HG03354 (cell line): ENCODE data around the gene SYT9.

ENCODE experiments used
- ATAC-seq: cut with Tn5 transposase; IDR thresholded peaks from one replicate; pipeline ENCODE4 v1.9.1; 2021; ENCODE audit warnings: mild to moderate bottlenecking; ENCODE audit not compliant: unreplicated experiment, poor library complexity, severe bottlenecking

The SYT9 gene, protein sequence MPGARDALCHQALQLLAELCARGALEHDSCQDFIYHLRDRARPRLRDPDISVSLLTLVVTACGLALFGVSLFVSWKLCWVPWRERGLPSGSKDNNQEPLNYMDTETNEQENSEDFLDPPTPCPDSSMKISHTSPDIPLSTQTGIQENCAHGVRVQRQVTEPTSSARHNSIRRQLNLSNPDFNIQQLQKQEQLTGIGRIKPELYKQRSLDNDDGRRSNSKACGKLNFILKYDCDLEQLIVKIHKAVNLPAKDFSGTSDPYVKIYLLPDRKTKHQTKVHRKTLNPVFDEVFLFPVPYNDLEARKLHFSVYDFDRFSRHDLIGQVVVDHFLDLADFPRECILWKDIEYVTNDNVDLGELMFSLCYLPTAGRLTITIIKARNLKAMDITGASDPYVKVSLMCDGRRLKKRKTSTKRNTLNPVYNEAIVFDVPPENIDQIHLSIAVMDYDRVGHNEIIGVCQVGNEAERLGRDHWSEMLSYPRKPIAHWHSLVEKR

DNA sequence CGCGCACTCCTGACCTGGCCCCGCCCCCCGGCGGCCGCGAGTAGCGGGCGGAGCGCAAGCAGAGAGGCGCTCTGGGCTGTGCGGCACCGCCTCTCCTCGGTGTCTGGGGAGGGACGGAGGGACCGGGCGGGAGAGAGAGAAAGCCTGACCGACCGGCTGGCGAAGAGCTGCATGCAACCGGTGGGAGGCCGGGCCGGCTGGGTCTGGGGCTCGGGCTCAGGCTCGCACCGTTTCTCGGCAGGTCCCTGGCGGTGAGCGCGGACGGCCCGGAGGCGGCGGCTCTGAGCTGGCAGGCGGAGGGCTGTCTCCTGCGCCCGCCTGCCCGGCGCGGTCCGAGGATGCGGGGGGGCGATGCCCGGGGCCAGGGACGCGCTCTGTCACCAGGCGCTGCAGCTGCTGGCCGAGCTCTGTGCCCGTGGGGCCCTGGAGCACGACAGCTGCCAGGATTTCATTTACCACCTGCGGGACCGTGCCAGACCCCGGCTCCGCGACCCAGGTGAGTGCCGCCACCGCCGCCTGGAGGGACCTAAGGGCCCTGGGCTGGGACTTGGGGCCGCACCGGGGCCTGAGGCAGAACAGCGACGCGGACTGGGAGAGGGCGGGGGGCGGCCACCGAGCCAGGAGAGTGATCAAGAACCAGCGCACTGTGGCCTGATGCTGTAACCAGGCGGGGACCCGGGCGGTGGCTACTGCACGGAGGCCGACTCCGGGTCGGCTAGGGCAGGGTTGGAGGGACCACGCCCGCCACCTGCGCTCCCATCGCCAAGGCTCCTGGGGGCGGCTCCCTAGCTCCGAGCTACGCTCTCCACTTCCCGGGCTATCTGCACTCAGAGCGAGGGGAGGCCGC is at the start of gene SYT9:
SYT9 (plus strand) TSS at position 69 of the 847 bp plus-strand sequence; CDS start at position 352, 283 bp downstream.
- ATAC-seq: peak; percentile 81

DNA sequence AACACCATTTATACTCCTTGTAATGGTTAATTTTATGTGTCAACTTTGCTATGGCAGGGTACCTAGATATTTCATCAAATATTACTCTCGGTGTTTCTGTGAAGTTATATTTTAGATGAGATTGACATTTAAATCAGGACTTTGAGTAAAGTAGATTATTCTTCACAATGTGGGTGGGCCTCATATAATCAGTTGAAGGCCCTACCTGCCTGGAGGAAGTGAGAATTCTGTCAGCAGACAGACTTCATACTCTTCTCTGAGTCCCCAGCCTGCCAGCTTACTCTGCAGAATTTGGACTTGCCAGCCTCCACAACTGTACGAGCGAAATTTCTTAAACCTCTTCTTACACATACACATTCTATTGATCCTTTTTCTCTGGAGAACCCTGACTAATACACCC is 49.3 kb upstream of the SYT9 start:
- ATAC-seq: no peak

DNA sequence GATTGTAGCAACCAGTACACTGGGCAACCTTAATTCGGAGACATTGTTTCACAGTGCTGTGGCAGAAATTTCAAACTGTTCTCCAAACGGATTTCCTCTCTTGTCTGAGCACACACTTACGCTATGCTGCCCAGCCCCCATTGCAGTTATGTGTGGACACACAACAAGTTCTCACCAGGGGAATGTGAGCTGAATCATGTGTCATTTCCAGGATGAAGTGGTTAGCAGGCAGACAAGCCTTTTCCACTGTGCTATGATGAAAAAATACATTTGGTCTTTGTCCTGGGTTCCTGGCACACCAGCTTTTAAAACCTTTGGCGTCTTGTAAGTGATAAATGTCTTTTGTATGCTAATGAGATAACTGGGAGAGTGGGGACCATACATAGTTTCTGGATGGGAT is 46.9 kb upstream of the SYT9 start:
- no peak for ATAC-seq

DNA sequence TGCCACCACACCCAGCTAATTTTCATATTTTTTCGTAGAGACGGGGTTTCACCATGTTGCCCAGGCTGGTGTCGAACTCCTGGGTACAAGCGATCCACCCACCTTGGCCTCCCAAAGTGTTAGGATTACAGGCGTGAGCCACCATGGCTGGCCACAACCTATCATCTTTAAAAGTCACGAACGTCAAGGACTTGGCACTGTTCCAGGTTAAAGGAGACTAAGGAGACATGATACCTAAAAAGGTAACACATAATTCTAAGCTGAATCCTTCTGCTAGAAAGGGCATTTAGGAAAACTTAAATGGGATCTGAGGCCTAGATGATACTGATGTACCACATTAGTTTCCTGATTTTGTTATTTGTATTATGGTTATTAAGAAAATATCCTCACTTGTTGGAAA is 43.3 kb upstream of the SYT9 start:
- ATAC-seq: no peak

DNA sequence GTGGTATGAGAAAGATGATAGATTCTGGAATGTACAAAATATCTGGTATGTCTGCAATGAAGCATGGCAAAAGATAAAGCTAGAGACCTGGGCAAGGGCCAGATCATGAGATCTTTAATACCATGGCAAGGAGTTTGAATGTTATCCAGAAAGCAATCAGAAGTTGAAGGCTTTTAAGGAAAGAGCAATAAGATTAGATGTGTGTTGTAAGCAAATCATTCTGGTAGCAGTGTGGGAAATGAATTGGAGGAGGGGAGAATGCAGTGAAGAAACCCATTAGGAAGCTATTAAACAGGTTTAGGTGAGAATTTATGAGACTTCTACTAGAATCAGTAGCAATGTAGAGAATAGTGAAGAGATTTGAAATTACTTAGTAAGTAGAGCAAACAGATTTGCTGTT is 32.2 kb upstream of the SYT9 start:
- no peak for ATAC-seq

DNA sequence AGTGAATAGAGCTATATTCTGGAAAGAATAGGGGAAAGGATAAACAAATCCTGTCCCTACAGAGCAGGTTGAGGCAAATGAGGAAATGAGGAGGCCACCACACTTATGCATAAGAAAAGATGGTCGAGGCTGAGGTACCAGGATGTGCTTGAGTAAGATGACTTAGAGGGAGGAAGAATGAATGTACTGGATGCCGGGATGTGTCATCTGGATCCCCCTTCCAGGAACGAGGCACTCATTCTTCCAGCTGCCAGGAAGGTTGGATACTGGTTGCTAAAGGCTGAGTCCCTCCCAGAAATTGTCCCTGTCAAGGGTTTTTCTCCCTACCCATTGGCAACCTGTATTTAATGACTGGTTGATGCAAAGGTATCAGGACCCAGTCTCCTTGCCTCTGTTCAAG is 31.1 kb upstream of the SYT9 start:
- ATAC-seq: no peak

DNA sequence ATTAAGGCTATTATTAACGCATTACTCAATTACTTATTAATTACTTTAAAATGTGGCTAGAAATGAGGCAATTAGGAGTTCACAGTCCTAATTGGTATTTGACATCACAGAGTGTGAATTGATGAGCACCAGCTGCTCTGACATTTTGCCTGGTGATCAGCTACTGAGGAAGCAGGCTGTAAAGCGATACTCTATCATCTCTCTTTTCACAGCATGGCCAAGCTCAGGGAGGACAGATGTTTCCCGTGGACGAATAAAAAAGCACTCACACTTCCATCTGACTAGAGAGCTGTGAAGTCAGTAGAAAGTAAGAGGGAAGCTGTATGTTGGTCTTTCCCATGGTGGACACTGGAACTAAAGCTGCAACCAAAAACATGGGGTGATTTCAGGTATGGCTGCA is 29.1 kb upstream of the SYT9 start:
- no peak for ATAC-seq

DNA sequence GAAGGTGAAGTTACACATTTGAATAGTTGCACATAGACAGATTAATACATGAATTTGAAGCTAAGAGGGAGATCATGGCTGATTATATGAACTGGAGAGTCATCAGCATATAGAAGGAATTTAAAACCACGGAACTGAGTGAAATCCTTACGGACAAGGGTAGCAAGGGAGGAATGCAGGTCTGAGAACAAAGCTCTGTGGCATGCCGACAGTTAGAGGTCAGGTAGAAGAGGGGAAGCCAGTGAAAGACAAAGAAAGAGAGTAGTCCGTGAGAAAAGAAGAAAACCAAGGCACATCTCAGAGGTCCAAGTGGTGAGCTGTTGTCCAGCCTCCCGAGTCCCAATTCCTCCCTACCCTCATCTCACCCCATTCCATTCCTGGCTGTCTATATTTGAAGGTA is 11.8 kb upstream of the SYT9 start:
- ATAC-seq: no peak

DNA sequence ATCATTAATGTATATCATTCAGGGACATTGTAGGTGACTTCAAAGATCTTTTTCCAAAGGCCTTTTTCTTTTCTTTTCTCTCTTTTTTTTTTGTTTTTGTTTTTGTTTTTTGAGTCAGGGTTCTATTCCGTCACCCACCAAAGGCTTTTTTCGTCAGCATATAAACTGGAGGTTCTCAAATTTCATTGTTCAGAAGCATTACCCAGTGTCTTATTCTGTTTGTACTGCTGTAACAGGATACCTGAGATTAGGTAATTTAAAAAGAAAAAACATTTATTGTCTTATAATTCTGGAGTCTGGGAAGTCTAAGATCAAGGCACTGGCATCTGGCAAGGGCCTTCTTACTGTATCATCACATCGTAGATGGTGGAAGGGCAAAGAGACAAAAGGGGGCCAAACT is 6.4 kb upstream of the SYT9 start:
- ATAC-seq: no peak

DNA sequence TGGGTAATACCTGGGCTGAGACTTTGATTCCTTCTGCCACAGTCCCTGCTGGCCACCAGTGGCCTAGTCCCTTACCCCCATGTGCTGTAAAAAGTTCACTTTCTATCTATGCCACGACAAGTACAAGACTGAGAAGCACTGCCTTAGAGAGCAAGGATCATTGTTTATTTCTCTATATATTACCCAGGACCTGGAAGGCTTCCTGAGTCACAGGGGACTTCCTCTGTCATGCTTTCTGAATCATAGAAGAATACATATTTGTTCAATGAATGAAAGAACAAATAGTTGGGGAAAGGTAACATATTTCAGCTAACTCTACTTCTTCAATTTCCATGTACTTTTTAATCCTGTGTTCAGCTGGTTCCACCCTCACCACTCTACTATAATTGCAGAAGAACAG is 5.5 kb upstream of the SYT9 start:
- ATAC-seq: no peak

DNA sequence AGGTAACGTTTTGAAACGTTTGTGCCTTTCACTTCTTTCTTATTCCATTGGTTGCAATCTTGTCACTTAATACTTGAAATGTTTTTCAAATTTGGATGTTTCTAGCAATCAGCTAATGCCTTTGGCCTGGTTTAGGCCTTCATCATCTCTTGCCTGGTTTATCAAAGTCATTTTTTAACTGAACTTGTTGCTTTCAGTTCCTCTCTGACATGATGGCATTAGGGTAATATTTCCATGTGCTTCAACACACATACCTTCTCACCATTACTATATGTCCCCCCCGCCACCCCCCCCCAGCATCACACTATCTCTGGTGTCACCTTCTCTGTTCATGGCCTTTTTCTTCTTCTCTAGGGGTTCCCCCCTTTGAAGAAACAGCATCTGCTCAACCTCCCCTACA is 1.5 kb upstream of the SYT9 start:
- ATAC-seq: no peak

DNA sequence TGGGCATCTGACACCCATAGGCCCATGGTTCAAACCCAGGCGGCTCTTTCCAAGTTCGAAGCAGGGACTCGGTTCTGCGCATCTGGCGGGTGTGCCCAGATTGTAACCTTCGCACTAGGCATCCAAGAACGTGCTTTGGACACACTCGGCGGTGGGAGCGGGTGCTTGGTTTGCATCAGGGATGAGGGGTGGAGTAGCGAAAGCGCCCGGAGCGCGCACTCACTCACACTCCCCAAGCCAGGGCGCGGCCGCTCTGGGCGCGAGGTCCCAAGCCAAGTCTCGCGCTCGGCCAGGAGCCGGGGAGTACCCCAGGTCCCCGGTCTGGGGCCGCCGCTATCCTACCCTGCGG is 243 bp upstream of the SYT9 start:
- ATAC-seq: no peak

DNA sequence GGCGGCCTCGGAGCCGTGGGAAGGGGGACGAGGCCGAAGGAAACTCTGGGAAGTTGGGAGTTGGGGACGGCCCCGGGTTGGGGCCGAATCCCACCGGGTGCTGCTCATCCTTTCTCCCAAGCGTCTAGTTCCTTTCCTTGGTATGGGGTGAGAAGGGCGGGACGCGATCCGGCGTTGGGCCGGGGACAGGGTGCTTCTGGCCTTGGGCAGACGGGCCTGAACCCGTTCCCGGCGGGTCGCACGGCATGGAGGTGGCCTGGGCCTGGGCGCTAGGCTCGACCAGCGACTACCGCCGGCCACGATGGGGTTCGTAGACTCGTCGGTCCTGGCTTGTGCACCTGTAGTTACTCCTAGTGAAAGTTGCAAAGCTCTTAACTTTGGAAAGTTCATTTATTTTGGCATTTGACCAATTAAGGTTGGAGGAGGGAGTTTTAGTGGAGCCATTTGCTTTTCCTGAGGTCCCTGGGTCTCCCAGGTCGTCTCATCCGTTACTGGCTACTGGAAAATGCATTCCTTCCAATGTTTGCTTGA is 1.0 kb downstream of the SYT9 start:
- no peak for ATAC-seq

DNA sequence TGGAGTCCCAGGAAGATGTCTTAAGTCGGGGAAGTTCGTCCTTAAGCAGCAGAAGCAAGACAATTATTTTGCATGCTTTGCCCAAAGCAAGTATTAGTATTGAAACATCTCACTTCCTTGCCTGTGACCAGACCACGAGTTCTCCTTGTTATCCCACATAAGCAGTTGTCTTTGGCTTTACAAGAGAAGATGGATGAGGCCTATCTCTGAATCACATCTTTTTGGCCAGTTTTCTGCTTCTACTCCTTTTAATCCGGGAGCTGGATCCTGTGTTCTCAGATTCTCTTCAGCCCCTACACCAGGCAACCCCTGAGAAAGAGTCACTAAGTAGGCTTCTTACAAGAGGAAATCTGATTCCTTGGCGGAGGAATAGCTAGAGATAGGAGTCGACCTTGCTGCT is 2.1 kb downstream of the SYT9 start:
- no peak for ATAC-seq

DNA sequence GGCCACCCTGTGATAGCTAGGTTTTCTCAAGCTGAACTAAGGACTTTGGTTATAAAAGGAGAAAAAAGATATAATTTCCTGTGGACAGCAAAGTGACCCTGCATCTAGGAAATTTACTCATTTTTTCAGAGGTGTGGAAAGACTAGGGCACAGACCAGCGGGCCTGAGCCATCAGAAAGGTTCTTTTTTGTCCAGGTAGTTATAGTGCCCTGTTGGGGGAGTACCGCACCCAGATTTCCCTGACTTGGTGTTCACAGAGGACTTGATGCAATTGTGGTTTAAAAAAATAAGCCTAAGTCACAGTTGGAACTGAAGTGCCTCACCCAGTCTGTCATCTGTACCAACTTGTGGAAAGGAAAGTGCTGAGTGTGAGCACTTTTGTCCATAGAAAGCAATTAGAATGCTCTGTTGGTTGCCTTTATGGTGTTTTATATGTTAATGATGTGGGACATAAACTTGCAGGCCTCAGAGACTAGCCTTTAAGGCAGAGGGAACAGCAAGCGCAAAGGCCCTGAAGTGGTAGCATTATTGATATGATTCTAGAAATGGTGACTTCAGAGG is 3.1 kb downstream of the SYT9 start:
- ATAC-seq: no peak

DNA sequence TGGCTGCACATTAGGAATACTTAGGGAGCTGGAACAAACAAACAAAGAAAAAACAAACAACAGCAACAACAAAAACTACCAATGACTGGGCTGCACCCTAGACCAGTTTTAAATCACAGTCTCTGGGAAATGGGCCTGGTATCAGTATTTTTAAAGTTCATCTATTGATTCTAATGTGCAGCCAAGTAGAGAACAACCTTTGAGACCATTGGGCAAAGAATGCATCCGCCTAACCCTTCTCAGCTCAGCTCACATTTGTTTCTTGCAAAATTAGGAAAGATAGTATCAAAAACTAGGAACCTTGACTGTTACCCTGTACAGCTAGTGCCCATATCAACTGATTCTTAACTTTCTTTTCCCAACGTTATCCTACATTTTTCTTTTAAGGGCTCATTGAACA is 5.2 kb downstream of the SYT9 start:
- ATAC-seq: no peak

DNA sequence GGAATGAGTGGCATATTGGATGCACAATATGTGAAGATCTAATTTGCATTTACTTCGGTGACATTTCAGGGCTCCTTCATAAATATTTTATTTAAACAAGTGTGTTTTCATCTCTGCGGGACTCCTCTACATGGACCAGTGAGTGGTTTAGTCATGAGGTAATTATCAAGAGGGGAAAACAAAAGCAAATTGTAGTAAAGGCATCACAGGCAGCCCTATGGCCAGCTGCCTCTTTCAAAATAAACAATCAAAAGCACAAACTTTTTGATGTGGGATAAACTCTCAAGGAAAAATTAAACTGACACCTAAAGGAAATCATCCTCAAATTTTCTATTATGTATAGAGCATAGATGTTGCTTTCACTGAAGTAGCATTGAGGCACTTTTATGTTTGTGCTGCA is 6.0 kb downstream of the SYT9 start:
- ATAC-seq: no peak

DNA sequence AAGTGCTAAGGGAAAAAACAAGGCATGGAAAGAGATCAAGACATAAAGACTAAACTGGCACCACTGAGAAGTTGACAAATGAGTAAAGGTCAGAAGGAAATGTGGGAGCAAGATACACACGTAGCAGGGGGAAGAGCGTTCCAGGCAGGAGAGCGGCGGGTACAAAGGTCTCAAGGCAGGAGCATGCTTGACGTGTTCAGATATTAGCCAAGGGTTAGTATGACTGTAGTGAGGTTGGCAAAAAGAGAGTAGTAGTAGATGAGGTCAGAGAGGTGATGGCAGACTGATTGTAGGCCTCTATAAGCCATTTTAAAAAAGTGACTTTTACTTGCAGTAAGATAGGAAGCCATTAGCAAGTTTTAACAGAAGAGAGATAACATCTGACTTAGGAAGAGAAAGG is 9.9 kb downstream of the SYT9 start:
- no peak for ATAC-seq

DNA sequence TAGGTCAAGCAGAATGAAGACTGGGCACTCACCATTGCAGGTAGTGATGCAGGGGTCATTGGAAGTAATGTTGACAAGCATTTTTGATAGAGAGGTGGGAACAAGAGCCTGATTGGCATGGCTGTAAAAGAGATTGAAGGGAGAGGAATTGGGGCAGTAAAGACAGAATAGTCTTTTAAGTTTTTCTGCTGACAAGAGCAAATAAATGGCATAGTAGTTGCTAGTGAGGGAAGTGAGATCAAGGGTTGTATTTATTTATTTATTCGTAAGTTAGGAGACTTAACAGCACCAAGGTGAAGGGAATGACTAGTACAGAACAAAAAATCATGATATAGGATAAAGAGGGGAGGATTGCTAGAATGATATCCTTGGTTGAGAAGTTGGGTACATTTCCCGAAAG is 11.0 kb downstream of the SYT9 start:
- no peak for ATAC-seq

DNA sequence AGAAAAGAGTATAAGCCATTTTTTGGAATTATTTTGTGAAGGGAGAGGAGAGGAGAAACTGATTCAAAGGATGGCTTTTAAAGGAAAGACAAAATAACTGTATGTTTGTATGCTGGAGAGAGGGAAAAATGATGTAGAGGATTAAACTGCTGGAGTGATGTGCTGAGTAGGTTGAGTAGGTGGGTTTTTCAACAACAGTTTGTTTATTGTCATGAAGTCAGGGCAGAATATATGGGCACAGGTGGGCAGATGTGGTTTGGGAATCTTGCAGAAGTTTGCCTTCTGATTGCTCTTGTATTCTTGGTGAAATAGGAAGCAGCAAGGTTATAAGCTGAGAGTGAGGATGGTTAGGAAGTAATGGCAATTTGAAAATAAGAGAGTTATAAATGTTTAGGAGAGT is 12.1 kb downstream of the SYT9 start:
- ATAC-seq: no peak

DNA sequence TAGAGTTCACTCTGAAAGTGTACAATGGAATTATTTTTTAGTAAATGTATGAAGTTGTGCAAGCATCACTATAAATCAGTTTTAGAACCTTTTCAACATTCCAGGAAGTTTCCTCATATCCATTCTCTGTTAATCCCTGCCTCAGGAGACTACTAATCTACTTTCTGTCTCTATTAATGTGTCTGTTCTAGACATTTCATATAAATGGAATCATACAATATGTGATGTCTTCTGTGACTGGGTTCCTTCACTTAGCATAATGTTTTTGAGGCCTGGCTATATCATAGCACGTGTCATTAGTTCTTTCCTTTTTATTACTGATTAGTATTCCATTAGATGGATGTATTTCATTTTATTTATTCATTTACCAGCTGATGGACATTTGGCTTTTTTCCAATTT is 17.1 kb downstream of the SYT9 start:
- ATAC-seq: no peak
